IPS-18c (cell line): ENCODE results near the gene RSPRY1.
A peak's percentile ranks its signal among the peaks of the same experiment; 100 is the strongest.

Experiments
- H3K4me3 ChIP-seq: 2 replicates; pipeline ENCODE4 v1.7.0; 2013; ENCODE audit warnings: low read depth, mild to moderate bottlenecking, low read length, moderate library complexity; ENCODE audit not compliant: insufficient read depth
- H3K9me3 ChIP-seq: one replicate; pipeline ENCODE4 v1.6.1; 2013; ENCODE audit warnings: mild to moderate bottlenecking, low read length, moderate library complexity; ENCODE audit not compliant: control insufficient read depth, insufficient read depth

Gene RSPRY1

GRCh38 chr16:57185945-57186871, at the start of gene RSPRY1, which contains the start of gene PSME3IP1:
TSS of gene RSPRY1 (plus strand) at chr16:57186329. CDS start at chr16:57204659, 18,330 bp downstream.
TSS of gene PSME3IP1 (minus strand) at chr16:57186039. CDS start at chr16:57173854, 12,185 bp downstream.
- Histone ChIP-seq H3K9me3 (no peaks in the 10 kb centered on the region), H3K4me3 (peak within 1 kb of the TSS; percentile 96)

DNA sequence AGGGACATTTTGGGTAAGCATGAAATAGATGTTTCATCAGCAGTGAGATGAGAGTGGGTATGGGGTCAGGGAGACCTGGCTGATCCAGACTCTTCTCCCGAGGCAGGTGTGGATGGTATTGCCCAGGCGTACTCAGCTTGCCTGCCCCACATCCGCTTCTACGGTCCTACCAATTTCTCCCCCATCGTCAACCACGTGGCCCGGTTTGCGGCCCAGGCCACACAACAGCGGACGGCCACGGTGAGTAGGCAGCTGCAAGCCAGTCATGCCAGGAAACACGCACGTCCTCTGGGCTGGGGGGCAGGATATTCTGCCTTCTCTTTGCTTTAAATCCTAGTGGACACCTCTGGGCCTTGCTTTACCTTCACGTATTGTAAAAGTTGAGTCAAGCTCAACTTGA, 49.1 kb upstream of the RSPRY1 start:
- H3K4me3 ChIP-seq, result no peak overlapping the region
- no peaks in the 10 kb centered on the region for H3K9me3 ChIP-seq

GRCh38 chr16:57137566-57138273, 48.4 kb upstream of the RSPRY1 start:
- H3K9me3 ChIP-seq, result no peaks in the 10 kb centered on the region
- no peak overlapping the region for H3K4me3 ChIP-seq

DNA sequence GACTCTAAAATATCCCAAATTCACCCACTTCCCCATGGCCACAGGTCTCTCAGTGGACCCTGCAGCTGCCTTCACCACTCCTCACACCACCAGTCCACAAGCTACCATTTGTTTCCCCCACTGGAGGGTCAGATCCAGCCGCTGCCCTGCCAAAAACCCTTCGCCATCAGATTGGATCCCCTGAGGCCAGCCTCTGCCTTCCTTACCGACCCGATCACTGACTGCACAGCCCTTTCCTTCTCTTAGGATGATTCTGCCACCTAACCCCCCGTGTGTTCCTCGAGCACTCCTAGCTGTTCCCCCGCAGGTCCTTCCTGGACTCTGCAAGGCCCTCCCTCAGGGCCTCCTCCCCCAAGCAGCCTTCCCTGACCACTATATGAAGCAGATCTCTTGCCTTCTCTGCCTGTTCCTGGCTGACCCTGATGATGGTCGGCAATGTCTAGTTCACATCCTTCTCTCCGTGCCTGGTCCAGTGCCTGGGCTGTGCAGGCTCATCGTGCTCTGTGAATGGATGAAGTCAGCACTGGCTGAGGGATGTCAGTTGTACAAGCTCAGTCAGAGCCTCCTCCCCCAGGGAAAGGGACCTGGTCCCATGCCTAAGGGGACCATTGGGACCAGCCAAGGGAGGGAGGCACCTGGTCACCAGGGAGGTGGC, 47.7 kb upstream of the RSPRY1 start:
- H3K9me3 ChIP-seq, result no peaks in the 10 kb centered on the region
- no peak overlapping the region for H3K4me3 ChIP-seq

- H3K4me3 ChIP-seq, result no peak overlapping the region
- no peaks in the 10 kb centered on the region for H3K9me3 ChIP-seq
These were observed 45.0 kb upstream of the RSPRY1 start for GRCh38 chr16:57140931-57141668.

DNA sequence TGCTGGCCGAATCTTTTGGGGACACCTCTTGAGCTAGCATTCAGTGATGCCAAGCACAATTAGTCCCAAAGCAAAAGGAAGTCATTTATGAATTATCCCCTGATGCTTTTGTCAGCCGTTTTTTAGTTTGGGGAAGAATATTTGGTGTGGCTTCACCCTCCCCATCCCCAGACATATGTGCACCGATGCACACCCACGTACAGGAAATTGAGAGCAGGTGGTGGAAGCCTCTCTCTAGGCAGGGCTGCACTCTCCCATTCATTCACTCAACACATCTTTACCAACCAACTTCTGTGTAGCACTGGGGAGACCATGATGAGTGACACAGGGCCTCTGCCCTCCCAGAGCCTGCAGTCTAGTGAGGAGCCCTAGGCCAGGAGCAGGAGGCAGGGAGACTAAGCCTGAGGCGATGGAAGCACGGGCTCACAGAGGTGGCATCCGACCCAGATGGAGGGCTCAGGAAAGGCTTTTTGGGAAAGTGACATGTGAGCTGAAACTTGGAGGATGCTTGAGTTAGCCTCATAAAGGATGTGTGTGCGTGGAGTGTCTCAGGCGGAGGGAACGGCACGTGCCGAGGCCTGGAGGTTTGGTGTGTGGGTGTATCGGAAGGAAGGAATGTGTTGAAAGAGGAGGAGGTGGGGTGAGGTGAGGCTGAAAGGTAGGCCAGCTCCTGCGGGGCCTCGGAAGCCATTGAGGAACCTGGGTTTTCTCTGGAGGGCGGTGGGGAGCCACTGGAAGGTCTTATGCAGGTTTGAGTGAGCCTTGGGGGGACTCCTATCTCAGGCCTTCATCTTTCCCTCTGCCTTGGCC, 44.1 kb upstream of the RSPRY1 start:
- H3K4me3 ChIP-seq, result no peak overlapping the region

GRCh38 chr16:57143149-57143921, 42.8 kb upstream of the RSPRY1 start:
- Histone ChIP-seq H3K4me3 (no peak overlapping the region), H3K9me3 (no peaks in the 10 kb centered on the region)

More for the DNA sequence above, 44.1 kb upstream of the RSPRY1 start:
- no peaks in the 10 kb centered on the region for H3K9me3 ChIP-seq

GRCh38 chr16:57144027-57144426, 42.1 kb upstream of the RSPRY1 start:
- H3K9me3 ChIP-seq, result no peaks in the 10 kb centered on the region
- no peak overlapping the region for H3K4me3 ChIP-seq

DNA sequence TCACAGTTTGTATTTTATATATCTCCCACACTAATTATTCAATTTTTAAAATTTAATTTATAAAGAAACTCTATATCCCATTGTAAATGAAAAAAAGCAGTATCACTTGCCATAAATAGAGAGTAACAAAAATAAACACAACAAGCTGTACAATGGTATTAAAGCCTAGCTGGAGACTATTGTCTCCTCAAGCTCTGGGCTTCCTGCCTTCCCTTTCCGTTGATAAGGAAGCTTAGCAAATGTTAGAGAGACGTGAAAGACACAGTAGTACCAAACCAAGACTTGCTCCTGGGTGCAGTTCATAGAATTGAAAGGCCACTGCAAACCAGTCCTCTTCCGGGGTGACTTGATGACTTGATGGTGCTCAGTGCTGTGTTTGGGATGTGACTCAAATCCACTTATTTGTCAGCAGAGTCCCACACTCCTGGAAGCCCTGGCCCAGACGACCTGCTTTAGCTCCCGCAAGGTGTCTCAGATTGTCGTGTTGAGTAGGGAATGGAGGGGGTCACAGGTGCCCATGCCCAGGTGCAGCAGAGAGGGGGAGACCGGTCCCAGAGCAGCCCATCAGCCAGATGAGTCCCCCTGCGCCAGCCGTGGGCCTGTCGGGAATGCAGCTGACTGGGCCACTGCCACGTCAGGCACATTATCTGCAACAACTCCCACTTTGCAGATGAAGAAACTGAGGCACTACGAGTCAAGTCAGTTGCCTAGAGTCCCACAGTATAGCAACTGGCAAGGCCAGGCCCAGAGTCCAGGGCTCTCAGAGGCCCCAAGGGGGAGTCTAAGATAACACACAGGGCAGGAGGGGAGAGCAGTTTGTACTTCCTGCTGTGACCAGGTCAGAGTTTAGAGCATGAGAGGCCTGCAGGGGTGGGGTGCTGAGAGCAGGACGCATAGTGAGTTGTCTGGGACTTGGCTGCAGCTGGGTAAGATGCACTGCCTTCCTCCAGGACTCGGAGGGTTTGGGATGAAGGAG, 40.8 kb upstream of the RSPRY1 start:
- no peak overlapping the region for H3K4me3 ChIP-seq

GRCh38 chr16:57146040-57146647, 40.0 kb upstream of the RSPRY1 start:
- no peak overlapping the region for H3K4me3 ChIP-seq
- no peaks in the 10 kb centered on the region for H3K9me3 ChIP-seq

More for the DNA sequence above, 40.8 kb upstream of the RSPRY1 start:
- no peaks in the 10 kb centered on the region for H3K9me3 ChIP-seq

DNA sequence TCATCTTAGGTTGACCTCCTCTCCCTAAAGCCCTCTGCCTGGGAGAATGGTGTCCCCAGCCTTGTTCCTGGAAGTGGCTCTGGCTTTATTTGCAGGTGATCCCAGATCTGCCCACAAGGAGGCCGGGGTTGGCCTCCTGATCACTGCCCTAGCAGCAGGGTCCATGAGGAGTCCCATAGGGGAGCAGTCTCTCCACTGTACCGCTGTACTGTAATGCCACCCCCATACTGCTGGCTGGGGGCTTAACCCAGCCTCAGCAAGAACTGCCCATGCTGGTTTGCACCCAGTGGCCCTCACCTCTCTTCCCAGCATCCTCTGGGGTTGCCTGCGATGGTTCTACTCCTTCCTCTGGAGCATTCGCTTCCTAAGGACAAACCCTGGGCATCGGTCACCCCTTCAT, 39.4 kb upstream of the RSPRY1 start:
- Histone ChIP-seq H3K9me3 (no peaks in the 10 kb centered on the region), H3K4me3 (no peak overlapping the region)

DNA sequence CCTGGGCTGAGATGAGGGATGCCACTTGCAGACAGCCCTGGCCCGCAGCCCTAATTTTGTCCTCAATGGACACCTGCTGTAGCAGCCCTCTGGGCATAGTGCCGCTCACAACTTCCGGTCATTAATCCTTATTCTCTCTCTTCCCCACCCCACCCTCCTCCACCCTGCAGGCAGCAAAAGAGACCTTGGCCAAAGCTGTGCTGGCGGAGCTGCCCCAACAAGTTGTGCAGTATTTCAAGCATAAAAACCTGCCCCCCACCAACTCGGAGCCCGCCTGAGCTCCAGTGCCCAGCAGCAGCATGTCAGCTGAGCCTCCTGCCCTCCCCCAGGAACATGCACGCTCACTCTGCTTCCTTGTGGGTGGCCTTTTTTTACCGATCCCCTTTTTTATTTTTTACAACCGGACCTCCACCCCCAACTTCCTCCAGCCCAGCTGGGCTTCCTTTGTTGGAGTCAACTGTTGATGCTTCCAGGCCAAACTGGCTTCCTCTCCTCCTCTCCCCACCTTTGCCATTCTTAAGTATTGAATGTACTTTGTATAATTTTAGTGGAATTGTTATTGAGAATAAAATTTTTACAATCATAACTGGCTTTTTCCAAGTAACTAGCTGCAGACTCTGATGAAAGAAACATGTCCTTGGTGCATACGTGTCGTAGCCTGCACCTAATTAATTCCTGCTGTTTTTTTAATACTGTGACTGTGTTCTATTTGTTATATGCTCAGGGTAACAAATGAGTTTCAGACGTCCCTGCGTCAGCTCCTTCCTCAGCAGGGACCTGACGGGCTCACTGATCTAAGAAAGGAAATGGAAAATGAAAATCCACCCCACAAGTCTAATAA, 38.5 kb upstream of the RSPRY1 start:
- Histone ChIP-seq H3K4me3 (no peak overlapping the region), H3K9me3 (no peaks in the 10 kb centered on the region)

GRCh38 chr16:57148481-57148880, 37.6 kb upstream of the RSPRY1 start:
- H3K9me3 ChIP-seq, result no peaks in the 10 kb centered on the region
- no peak overlapping the region for H3K4me3 ChIP-seq
